Keratinocyte (primary cell): ENCODE measurements around the gene LGR4.

Experiments used
- EZH2 ChIP-seq: IDR thresholded peaks from one replicate; pipeline ENCODE4 v1.6.1; 2012; ENCODE audit warnings: inconsistent platforms, mild to moderate bottlenecking, low read length, moderate library complexity
- TF ChIP-seq, protein P1 (sequence below), 3 experiments: IDR thresholded peaks in 1 of 3; conservative IDR thresholded peaks in 1 of 3; optimal IDR thresholded peaks in 1 of 3; 2 replicates in 2 of 3; 3 replicates in 1 of 3; pipeline versions ENCODE3 to v1.5.1; 2011; ENCODE audit warnings: low read length in 3 of 3, mild to moderate bottlenecking in 3 of 3, moderate library complexity in 2 of 3, control low read depth in 1 of 3, inconsistent platforms in 1 of 3; ENCODE audit not compliant: insufficient read depth in 2 of 3; ENCODE audit errors: extremely low read depth in 1 of 3

DNA sequence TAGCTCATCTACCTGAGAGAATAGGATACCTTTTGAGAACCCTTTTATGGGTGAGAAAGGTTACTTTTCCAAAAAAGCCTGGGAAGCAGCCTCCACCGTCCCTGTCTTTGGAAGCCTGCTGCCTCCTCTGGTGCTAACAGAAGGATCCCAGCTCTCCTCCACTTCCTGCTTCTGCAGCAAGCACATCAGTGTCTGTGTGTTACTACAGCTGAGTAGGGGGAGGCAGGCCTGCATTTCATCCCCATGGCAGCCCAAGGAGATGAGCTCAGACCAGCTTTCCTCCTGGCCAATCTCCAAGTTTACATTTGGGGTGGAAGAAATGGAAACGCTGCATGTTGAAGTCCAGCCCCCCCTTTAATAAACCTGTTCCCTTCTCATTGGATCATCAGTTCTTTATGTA lies 102.2 kb downstream of the LGR4 start:
- TF ChIP-seq, protein P1, sequence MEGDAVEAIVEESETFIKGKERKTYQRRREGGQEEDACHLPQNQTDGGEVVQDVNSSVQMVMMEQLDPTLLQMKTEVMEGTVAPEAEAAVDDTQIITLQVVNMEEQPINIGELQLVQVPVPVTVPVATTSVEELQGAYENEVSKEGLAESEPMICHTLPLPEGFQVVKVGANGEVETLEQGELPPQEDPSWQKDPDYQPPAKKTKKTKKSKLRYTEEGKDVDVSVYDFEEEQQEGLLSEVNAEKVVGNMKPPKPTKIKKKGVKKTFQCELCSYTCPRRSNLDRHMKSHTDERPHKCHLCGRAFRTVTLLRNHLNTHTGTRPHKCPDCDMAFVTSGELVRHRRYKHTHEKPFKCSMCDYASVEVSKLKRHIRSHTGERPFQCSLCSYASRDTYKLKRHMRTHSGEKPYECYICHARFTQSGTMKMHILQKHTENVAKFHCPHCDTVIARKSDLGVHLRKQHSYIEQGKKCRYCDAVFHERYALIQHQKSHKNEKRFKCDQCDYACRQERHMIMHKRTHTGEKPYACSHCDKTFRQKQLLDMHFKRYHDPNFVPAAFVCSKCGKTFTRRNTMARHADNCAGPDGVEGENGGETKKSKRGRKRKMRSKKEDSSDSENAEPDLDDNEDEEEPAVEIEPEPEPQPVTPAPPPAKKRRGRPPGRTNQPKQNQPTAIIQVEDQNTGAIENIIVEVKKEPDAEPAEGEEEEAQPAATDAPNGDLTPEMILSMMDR (optimal IDR thresholded peaks at IDR 0.05 in 1 of 3, IDR thresholded peaks at IDR 0.05 in 1 of 3, conservative IDR thresholded peaks at IDR 0.05 in 1 of 3; ENCODE audit: extremely low read depth in 1 of 3, insufficient read depth in 2 of 3, low read length in 3 of 3): no peak
- TF ChIP-seq EZH2: no peak
